ENCODE measurements around the gene MAPK4.
"Not testable (repeated sequence)": the region's sequence is repeated elsewhere in the genome, so short reads cannot be mapped to it uniquely, and the experiment has no call there.

Gene MAPK4

DNA sequence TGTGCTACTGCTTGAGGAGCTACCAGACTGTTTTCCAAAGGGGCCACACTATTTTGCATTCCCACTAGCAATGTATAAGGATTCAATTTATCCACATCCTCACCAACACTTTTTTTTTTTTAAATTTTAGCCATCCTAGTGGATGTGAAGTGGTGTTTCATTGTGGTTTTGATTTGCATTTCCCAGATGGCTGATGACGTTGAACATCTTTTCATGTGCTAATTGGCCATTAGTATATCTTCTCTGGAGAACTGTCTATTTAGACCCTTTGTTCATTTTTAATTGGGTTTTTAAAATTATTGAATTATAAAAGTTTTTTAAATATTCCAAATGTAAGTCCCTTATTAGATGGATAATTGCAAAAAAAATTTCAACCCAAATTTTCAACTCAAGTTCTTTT, 121.1 kb downstream of the MAPK4 start:
- peak; percentile 42 for DNase-seq (ENCODE audit: low read depth, low spot score)

DNA sequence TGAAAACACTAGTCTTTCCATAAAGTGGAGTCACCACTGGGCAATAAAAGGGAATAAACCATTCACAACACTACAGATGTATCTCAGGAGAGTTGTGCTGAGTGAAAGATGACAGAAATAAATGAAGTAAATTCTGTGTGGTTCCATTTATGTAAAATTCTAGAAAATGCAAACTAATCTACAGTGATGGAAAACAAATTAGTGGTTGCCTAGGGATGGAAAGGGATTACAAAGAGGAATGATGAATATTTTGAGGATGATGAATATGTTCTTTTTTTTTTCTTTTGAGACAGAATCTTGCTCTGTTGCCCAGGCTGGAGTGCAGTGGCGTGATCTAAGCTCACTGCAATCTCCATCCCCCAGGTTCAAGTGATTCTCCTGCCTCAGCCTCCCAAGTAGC, 123.0 kb downstream of the MAPK4 start:
- no peak for DNase-seq (ENCODE audit: low read depth, low spot score)

DNA sequence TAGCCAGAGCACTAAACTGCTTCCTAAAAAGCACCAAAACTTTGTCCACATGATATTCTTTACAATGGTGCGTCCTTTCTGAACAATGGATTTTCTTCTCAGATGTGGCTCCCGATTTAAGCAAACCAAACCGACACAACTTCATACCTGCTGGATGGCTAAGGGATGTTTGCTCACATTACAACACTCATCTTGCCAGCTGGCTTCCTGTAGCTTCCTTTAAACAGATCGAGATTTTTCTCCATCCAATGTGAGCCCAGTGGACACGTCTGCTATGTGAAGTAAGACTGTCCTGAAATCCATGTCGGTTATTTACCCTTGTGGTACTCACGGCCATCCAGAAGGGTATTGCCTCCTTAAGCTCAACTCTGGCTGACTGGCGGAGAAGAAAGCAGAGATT, 126.5 kb downstream of the MAPK4 start:
- DNase-seq (ENCODE audit: low read depth, low spot score), result no peak

DNA sequence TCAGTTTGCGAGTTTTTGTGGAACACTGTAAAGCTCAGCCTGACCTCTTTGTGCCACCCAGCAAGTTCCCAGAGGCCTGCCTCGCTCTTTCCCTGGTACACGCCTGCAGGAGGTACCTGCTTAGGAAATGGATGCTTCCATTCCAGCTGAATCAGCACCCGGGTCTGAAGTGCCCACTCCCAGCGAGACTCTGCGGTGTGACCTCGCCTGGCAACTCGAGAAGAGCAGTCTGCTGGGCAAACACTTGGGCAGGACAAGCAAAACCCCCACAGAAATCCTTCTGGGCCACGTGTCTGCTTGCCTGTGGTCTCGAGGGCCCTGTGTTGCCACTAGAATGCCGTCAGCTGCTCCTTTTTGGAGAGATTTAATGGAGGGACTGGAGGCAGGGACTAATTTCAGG, 127.6 kb downstream of the MAPK4 start:
- DNase-seq (ENCODE audit: low read depth, low spot score), result no peak

DNA sequence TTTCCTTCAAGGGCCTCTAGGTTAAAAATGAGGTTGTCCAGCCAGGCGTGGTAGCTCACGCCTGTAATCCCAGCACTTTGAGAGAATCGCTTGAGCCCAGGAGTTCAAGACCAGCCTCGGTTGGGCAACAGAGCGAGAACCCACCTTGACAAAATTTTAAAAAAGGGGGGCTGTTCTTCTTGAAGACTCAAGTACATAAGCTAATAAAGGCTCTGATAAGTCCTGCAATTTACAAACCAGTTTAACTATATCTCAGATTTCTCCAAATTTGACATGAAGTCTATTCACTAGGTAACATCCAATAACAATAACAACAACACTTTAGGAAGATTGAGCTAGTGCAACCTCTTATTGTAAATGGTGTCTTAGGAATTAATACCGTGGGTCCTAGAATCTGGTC, 129.7 kb downstream of the MAPK4 start:
- no peak for DNase-seq (ENCODE audit: low read depth, low spot score)

DNA sequence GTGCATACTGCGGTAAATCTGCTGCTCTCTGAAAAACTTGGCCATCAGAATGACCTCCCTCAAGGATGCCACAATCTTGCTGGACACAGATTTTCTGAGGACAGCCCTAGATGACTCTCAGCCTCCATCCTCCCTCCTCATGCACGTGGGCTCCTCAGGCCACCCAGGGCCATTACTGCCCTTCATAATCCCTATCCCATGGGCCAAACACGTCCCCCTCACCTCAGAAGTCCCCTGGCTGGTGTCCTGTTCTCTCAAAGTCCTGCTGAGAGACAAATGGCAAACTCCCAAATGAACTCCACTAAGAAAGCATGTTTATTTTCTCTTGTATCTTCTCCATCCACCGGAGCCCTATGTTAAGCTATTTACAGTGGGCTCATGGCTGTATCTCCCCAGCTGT, 134.3 kb downstream of the MAPK4 start:
- no peak for DNase-seq (ENCODE audit: low read depth, low spot score)

DNA sequence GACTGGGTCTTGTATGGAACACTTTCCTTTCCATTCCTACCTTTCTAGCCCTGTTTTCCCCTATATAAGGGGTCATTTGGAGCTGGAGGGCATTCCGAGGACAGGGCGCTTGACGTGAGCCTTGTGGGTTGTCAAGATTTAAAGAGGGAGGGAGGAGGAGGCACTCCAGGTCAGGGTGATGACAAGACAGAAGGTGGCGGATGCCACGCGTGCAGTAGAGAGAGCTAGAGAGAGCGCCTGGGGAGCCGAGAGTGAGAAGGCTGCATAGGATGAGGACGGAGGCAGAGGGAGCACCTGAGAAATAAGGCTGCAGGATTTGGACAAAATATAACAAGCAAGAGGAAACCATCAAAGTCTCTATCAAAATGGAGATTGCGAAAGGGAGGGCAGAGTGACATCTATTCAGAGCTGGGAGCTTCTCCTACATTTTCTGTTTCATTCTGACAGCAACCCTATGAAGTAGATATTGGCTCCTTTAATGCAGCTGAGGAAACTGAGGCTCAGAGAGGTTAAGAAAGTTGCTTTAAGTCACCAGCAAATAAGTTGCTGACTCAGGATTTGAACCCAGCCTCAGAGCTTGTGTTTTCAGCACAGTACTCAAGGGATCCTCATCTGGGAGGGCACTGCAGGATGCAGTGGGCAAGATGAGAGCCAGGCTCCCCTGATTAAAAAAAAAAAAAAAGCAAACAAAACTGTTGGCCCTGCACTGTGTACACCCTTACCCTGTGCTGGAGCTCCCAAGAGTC, 135.7 kb downstream of the MAPK4 start:
- no peak for DNase-seq (ENCODE audit: low read depth, low spot score)

DNA sequence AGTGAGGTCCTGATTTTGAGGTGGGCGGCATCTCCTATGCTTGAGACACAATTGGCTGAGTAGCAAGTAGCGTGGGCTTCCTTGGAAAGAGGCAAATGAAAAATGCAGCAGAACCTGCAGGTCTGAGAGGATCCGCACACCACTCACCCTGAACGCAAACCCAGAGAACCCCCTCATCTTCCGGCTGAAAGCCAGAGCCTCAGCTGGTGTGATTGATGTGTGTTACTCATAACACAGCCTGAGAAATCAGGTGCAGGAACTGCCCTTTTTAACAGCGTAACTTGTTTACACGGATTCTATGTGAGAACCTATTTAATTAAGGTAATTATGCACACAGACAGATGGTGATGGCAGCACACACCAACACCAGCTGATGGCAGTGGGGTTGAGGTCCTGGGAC, 136.5 kb downstream of the MAPK4 start:
- DNase-seq (ENCODE audit: low read depth, low spot score), result no peak

DNA sequence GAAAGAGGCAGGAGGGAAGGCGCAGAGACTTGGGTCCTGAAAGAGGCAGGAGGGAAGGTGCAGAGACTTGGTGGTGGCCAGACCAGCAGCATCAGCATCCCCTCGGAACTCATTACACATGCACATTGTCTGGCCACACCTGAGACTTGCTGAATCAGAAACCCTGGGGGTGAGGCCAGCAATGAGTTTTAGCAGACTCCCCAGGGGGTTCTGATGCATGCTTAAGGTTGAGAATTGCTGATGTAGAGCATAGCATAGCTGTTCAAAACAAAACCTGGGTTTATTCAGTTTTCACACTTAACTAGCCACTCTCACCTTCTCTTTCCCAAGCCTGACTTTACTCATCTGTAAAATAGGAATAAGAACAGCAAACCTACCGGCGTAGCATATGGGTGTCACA, 137.0 kb downstream of the MAPK4 start:
- no peak for DNase-seq (ENCODE audit: low read depth, low spot score)

DNA sequence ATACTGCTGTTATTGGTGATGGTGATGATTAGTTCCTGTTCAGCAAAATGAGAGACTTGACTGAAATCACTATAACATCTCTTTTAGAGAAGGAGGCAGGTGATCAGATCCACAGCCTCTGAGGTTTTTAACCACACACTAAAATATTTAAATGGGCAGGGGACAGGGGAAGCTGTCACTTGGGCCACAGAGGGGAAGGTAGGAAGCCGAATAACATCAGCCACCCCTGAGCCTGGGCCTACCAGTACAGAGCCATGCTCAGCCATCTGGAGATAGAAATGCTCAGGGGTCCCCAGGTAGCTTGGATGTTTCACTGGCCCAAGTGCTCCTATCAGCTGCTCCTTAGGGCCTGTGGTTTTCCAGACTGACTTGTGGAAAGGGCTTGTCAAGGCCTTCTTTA, 137.6 kb downstream of the MAPK4 start:
- DNase-seq (ENCODE audit: low read depth, low spot score), result no peak

DNA sequence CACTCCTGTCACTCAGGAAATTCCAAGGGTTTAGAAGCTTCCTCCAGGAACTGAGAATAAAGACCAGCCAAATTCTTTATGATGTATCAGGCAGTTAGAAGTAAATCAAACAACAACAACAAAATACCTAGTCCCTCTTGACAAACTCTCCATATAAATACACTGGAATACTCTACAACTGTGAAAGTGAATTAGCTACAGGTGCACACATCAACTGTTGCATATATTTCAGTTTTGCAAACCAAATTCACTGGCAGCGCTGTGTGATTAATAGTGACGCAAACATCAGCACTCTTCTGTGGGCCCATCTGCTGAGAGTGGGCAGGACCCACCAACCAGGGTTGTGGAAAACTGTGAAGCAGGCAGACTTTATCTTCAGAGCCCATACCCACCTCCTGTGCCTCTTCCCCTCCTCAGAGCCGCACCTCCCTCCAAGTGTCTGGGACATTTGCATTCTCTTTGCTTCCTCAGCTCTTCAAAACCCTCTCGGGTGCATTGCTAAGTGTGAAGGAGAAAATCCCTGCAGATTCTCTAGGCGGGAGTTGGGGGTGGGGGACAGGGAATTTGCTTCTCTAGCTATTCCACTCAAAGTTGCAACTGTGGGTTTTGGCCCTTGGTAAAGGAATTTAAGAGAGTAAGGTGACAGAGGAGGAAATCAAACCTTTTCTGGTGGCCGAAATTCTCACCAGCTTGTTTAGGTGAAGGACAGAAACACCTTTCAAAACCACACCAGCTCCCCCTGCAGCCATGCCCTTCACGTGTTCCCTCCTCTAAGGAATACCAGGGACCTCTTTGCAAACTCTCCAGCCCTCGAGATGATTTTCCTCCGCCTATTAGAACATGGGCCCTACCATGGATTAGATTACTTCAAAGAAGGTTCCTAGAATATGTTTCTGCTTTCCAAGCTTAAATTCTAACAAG, 140.6 kb downstream of the MAPK4 start:
- DNase-seq (ENCODE audit: low read depth, low spot score), result no peak

DNA sequence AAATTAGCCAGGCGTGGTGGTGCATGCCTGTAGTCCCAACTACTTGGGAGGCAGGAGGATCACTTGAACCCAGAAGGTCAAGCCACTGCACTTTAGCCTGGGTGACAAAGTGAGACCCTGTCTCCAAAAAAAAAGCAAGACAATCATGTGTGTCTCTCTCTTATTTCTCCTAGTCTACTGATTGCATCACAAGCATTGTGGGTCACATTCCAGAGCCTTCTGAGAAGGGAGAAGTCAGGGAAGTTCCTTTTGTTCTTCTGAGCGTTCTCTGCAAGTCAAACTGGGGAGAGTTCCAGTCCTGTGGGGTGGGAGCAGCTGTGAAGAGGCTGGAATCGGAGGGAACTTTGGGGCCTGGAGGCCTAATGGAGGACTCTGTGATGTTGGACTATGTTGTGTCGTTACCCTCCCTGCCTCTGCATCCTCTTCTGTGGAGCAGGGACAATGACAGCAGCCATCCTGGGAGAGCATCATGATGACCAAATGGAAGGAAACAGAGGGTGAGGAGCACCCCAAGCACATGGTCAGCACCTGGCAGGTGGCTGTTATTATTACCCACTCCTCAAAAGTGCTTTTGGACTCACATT, 144.6 kb downstream of the MAPK4 start:
- no peak for DNase-seq (ENCODE audit: low read depth, low spot score)

DNA sequence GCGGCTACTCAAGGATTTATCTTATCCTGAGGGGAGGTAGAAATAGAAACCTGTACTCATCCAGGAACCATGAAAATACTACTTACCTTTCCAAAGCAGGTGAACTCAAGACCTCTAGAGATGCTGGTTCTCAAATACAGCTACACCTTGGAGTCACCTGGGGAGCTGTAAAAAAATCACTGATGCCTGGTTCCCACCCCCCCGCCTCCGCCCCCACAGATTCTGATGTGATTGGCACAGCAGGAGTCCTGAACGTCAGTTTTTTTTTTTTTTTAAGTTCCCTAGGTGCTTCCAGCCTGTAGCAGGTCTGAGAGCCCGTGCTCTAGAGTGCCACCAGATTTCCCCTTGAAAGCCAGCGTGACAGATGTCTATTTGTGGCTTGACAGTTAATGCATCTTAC, 146.3 kb downstream of the MAPK4 start:
- no peak for DNase-seq (ENCODE audit: low read depth, low spot score)

DNA sequence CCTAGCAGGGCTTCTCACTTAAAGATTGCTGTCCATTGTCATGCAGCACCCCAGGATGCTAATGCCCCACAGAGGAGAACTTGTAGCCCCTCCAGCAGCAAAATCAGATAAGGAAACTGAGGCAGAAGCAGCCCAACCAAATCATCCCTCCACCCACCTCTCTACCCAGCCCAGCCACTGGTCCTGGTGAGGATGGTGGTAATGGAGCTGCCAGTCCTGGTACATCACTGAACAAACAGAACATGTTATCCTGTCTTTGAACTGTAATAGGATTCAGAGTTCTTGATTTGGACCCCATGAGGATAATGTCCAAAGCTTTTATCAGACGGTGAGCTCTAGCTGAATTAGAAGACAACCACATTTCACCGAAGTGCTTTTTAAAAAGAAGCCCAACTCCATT, 146.8 kb downstream of the MAPK4 start:
- no peak for DNase-seq (ENCODE audit: low read depth, low spot score)

DNA sequence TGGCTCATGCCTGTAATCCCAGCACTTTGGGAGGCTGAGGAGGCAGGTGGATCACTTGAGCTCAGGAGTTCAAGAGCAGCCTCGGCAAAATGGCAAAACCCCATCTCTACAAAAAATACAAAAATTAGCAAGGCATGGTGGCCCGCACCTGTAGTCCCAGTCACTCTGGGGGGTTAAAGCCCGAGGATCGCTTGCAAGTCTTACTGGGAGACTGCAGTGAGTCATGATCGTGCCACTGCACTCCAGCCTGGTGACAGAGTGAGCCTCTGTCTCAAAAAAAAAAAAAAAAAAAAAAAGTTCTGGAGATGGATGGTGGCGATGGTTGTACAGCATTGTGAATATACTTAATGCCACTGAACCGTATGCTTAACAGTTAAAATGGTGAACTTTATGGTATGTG, 147.4 kb downstream of the MAPK4 start:
- not testable (repeated sequence) for DNase-seq (ENCODE audit: low read depth, low spot score)

DNA sequence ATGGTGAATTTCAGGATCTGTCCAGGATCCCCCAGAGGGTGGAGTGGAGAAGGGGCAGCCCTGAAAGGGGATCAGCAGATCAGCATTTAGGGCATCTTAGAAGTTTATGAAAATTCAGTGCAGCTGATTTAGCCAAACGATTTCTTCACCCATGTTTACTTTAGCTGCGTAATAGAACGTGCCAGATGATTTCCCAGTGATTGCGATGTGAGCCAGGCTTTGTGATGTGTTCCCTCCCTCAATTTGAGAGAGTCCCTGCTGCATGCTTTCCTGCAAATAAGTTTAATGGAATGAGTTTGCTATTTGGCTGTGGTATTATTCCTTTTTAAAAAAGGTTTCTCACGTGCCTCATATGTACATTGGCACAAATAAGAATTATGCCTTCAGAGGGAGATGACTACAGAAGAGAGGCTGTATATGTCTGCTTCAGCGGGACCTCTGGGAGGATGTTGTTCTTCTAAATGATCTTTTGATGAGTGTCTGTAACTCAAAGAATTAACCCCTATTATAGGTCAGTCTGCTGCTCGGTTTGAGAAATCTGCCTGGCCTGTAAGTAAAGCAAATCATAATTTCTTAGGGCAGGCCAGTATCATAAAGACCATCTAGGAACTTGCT, 148.1 kb downstream of the MAPK4 start:
- no peak for DNase-seq (ENCODE audit: low read depth, low spot score)

DNA sequence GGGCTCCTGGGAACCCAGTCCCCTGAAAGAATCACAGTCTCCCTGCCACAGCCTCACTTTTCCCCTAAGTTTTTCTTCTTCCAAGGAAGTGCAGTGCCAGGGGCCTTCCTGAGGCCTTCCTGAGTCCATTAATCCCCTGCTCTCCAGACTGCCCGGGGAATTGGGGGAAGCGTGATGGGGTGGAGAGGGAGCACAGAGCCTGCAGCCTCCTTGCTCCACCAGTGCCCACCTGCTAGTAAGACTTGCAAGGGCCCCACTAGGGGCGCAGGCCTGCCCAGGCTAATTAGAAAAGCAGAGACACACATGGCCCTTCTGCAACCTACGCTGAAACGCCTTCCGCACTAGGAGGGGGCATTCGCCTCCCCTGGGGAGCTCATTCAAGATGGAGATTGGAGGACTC, 149.3 kb downstream of the MAPK4 start:
- no peak for DNase-seq (ENCODE audit: low read depth, low spot score)

DNA sequence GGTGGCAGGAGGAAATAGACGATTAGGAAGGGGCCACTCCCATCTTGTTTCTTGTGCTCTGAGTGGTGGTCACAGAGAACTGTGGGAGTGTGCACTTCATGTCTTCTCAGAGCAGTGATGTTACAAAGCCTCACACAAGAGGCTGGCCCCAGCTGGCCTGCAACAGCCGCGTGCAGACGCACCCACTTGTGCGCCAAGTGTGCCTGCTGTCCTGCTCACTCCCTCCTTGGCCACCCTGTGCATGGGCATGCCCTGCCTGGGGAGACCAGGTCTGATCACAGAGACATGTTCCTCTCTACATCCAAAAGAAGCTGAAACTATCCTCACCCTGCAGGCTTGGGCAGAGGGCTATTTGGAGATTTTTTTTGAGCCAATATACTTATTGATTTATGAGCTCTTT, 151.5 kb downstream of the MAPK4 start:
- DNase-seq (ENCODE audit: low read depth, low spot score), result no peak

DNA sequence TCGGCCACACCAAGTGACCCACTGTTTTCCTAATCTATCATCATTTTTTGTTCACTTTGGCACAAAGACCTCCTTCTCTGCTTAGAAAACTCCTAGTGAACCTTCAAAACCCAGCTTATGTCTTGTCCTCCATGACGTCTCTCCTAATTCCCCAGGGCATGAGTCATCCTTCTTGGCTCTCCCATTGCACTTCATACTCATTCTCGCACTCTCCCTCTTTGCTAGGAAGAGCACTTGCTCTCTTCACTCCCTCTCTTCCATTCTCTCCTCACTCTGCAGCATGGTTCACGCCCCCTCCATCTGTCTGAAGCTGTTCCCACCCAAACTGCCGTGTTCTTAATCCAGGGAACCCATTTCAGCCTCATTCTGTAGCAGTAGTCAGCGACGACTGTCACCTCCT, 156.0 kb downstream of the MAPK4 start:
- DNase-seq (ENCODE audit: low read depth, low spot score), result no peak

DNA sequence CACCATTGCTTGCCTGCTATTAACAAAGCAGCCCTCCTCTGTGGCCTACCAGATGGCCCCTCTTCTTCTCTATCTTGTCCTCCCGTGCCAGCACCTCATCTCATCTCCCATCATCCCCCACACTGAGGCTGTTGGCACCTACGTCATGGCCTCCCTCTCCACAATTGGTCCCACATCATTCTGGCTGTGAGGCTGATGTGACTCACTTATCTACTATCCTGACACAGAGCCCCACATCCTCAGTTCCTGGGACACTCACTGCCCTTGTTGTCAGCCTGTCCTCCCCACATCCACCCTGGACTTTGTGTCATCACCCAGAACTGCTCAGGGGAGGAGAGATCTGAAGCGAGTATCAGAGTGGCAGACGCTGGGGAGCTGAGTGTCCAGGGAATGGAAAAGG, 157.0 kb downstream of the MAPK4 start:
- no peak for DNase-seq (ENCODE audit: low read depth, low spot score)

DNA sequence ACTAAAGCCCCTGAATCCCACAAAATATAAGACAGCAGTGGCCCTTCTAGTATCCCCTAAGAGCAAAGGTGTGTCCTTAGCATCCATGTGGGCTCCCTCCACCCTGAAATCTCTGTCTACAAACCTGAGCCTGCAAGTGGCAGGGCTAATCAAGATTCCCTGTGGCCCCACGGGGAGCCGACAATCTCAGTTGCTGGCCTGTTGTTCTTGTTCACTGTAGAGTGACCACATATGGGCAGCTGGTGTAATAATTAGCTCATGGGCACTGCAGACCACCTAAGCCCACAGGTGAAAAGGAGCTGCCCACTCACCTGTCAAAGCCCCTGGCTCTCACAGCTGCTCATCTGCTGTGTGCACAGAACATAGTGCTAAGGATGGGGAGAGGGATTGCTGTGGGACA, 157.7 kb downstream of the MAPK4 start:
- DNase-seq (ENCODE audit: low read depth, low spot score), result no peak

All from astrocyte of the hippocampus (primary cell).